PC-9 (cell line): ENCODE measurements around the gene OSBPL8. TPM values are rescaled to one million over a fixed set of nuclear protein-coding genes. Genes with fewer than 3 reads are reported as not detected.

Source experiments
- BruUV-seq: library from RNA; stranded (reverse); fragments of 400-500 nt; replicated peaks from 2 replicates; lab custom pipeline; 2021; lab: Mats Ljungman, UMichigan
- CTCF ChIA-PET: fragments of 300-600 bp; sonication (Branson Sonifier 250); formaldehyde crosslinking; loops from one replicate; lab custom pipeline; 2022; ENCODE audit warnings: antibody characterized with exemption; lab: Charles Lee
- POLR2A ChIA-PET: fragments of 300-600 bp; sonication (Branson Sonifier 250); formaldehyde crosslinking; loops from one replicate; lab custom pipeline; 2022; ENCODE audit warnings: antibody characterized with exemption; ENCODE audit not compliant: unreplicated experiment; lab: Charles Lee
- DNase-seq, 2 experiments: peaks; one replicate each; pipeline versions ENCODE4 v3.0.0 to v3.0.0-alpha.2; 2015 to 2022; ENCODE audit warnings: mixed read lengths in 1 of 2
- H2AFZ ChIP-seq: fragments of 200-600 bp; sonication (generic); 2 replicates; pipeline ENCODE4 v1.8.1; 2017; ENCODE audit warnings: antibody characterized with exemption
- H3F3A ChIP-seq: fragments of 200-600 bp; sonication (generic); 2 replicates; pipeline ENCODE4 v1.8.1; 2017; ENCODE audit warnings: antibody characterized with exemption, mild to moderate bottlenecking, low read depth; ENCODE audit not compliant: insufficient read depth
- H3K27ac ChIP-seq: fragments of 200-600 bp; sonication (generic); 2 replicates; pipeline ENCODE4 v1.6.1; 2016; ENCODE audit warnings: mixed run types
- H3K27me3 ChIP-seq: fragments of 200-600 bp; sonication (generic); 2 replicates; pipeline ENCODE4 v1.6.1; 2016; ENCODE audit warnings: low read depth, mixed run types; ENCODE audit not compliant: insufficient read depth
- H3K36me3 ChIP-seq: fragments of 200-600 bp; sonication (generic); 2 replicates; pipeline ENCODE4 v1.6.1; 2016; ENCODE audit warnings: low read depth, mixed run types
- H3K4me1 ChIP-seq: fragments of 200-600 bp; sonication (generic); replicated peaks from 2 replicates; pipeline ENCODE4 v1.6.1; 2016; ENCODE audit warnings: mixed run types; ENCODE audit not compliant: insufficient read depth
- H3K4me2 ChIP-seq: fragments of 200-600 bp; sonication (generic); 2 replicates; pipeline ENCODE4 v1.6.1; 2017; ENCODE audit warnings: mixed run types
- H3K4me3 ChIP-seq: fragments of 200-600 bp; sonication (generic); 2 replicates; pipeline ENCODE4 v1.6.1; 2016; ENCODE audit warnings: mixed run types
- H3K79me2 ChIP-seq: fragments of 200-600 bp; sonication (generic); 2 replicates; pipeline ENCODE4 v1.6.1; 2017; ENCODE audit warnings: low read depth, mixed run types
- H3K9me2 ChIP-seq: fragments of 200-600 bp; sonication (generic); 2 replicates; pipeline ENCODE4 v1.8.1; 2017; ENCODE audit warnings: mild to moderate bottlenecking; ENCODE audit not compliant: insufficient read depth
- H3K9me3 ChIP-seq: fragments of 200-600 bp; sonication (generic); 2 replicates; pipeline ENCODE4 v1.8.1; 2016; ENCODE audit warnings: low read depth; ENCODE audit not compliant: insufficient read depth
- H4K20me1 ChIP-seq: fragments of 200-600 bp; sonication (generic); 2 replicates; pipeline ENCODE4 v1.8.1; 2017; ENCODE audit not compliant: insufficient read depth
- EZH2 ChIP-seq: fragments of 200-600 bp; sonication (generic); IDR thresholded peaks from 2 replicates; pipeline ENCODE4 v1.8.0; 2017; ENCODE audit warnings: antibody characterized with exemption, low read depth
- intact Hi-C: fragments of 100-400 bp; cut with micrococcal nuclease; formaldehyde crosslinking; loops from one replicate; pipeline ENCODE4 v1.10.0; 2022; ENCODE audit not compliant: unreplicated experiment
- total RNA-seq: library from RNA; stranded (reverse); gene quantifications from 2 replicates; pipeline ENCODE4 v1.2.3, GENCODE V29; 2021
- TF ChIP-seq, protein P1 (sequence below): fragments of 200-600 bp; sonication (generic); conservative IDR thresholded peaks from 2 replicates; pipeline ENCODE4 v1.6.1; 2017; ENCODE audit warnings: mixed run types, antibody characterized with exemption, mild to moderate bottlenecking, moderate library complexity

OSBPL8 gene
- total RNA-seq, 1 experiment from 2014 or later = 53.2 TPM

DNA sequence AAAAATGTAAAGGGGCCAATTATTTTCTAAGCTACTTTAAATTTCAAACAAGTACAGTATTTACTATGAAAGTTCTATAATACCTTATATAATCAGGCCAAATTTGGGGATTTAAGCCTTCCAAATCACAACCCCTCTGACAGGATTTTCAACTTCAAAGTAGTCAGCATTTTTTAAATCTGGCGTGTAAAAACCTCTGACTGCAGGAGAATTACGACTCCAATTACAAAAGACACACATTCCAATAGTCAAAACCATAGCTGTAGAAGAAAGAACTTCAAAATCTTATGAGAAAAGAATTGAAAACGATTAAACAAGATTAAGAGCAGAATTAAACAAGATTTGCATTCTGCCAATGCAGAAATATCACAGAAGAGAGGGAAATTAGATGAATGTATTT is 12.7 kb downstream of the OSBPL8 start:
- Histone ChIP-seq H3F3A (no peaks in the 10 kb centered on the region), H3K27me3 (no peaks in the 10 kb centered on the region), H3K36me3 (no peaks in the 10 kb centered on the region; the same call in 1 of the 2 replicates), H3K4me1 (peaks cover 9% of the 10 kb centered on the region), H3K27ac (no peak overlapping the region), H4K20me1 (no peaks in the 10 kb centered on the region), H3K9me3 (no peaks in the 10 kb centered on the region), H3K79me2 (peaks cover 43% of the 10 kb centered on the region), H3K4me2 (no peak overlapping the region), H3K9me2 (no peaks in the 10 kb centered on the region), H2AFZ (no peak overlapping the region), H3K4me3 (no peak overlapping the region)
- CTCF ChIA-PET = no interaction called here
- no peak for DNase-seq
- TF ChIP-seq EZH2 = no peak
- TF ChIP-seq, protein P1, sequence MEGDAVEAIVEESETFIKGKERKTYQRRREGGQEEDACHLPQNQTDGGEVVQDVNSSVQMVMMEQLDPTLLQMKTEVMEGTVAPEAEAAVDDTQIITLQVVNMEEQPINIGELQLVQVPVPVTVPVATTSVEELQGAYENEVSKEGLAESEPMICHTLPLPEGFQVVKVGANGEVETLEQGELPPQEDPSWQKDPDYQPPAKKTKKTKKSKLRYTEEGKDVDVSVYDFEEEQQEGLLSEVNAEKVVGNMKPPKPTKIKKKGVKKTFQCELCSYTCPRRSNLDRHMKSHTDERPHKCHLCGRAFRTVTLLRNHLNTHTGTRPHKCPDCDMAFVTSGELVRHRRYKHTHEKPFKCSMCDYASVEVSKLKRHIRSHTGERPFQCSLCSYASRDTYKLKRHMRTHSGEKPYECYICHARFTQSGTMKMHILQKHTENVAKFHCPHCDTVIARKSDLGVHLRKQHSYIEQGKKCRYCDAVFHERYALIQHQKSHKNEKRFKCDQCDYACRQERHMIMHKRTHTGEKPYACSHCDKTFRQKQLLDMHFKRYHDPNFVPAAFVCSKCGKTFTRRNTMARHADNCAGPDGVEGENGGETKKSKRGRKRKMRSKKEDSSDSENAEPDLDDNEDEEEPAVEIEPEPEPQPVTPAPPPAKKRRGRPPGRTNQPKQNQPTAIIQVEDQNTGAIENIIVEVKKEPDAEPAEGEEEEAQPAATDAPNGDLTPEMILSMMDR = no peak
- POLR2A ChIA-PET = no interaction called here
- intact Hi-C loops = no loop called here
- no TSS peak for BruUV-seq

DNA sequence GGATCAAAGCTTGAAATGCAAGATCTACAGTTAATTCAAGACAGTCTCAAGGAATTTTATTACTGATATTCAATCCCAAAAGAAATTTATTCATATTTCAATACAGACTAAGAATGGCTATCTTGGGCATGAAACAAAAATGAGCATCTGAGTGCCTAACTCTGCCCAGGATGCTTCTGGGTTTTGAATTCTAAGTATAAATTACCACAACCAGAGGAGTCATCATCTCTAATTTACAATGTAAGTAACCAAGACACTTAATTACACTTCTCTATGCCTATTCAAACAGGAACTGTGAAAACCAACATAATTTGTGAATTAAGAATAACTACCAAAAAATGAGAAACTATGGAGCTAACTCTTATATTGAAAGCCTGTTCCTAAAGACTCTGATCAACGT is 14.1 kb downstream of the OSBPL8 start:
- Histone ChIP-seq H3K9me2 (no peaks in the 10 kb centered on the region), H3K27me3 (no peaks in the 10 kb centered on the region), H3K4me2 (no peak overlapping the region), H3K27ac (no peak overlapping the region), H3K4me1 (peaks cover 9% of the 10 kb centered on the region), H3K9me3 (no peaks in the 10 kb centered on the region), H4K20me1 (no peaks in the 10 kb centered on the region), H3K36me3 (no peaks in the 10 kb centered on the region; the same call in 1 of the 2 replicates), H2AFZ (no peak overlapping the region), H3K79me2 (peaks cover 36% of the 10 kb centered on the region), H3K4me3 (no peak overlapping the region), H3F3A (no peaks in the 10 kb centered on the region)
- ChIA-PET CTCF (no interaction called here), POLR2A (no interaction called here)
- intact Hi-C loops = no loop called here
- TF ChIP-seq, protein P1 = no peak
- TF ChIP-seq EZH2 = no peak
- no peak for DNase-seq
- no TSS peak for BruUV-seq

DNA sequence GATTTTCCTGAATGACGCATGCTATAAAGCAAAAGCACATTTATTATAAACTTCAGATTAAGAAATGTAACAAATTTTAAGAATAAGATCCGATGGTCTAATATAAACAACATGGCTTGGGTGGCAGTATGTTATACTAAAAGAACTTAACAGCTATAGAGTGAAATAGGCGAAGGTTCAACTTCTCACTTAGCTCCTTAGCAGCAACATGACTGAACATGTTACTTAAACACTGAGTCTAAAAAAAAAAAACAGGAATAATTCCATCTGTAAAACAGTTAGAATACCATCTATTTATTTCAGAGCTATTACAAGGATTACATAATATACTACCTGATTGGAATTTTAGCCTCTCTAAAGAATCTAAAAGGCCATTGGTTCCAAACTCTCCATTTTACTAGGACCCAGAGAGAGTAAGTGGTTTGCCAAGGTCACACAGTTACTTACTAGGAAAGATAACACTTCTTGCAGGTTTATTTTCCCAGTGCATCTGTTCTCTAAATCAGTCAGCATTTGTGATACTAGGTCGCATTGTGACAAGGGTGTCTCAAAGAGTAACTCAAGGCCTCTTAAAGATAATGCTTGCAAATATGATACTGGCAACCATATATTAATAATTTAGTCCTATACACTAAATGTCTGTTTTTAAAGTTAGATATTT is 14.8 kb downstream of the OSBPL8 start:
- H3K27me3 ChIP-seq = no peaks in the 10 kb centered on the region
- no peak overlapping the region for H3K4me3 ChIP-seq

More for the DNA sequence above, 14.8 kb downstream of the OSBPL8 start:
- TF ChIP-seq EZH2 = no peak
- TF ChIP-seq, protein P1 = no peak
- Histone ChIP-seq H3F3A (no peaks in the 10 kb centered on the region), H3K4me1 (peaks cover 9% of the 10 kb centered on the region), H3K4me2 (no peak overlapping the region), H3K9me3 (peaks cover 3% of the 10 kb centered on the region; the same call in 1 of the 2 replicates), H3K9me2 (no peaks in the 10 kb centered on the region), H4K20me1 (no peaks in the 10 kb centered on the region), H3K27ac (no peak overlapping the region), H3K79me2 (peaks cover 42% of the 10 kb centered on the region), H2AFZ (no peak overlapping the region), H3K36me3 (no peaks in the 10 kb centered on the region; the same call in 1 of the 2 replicates)
- no TSS peak for BruUV-seq
- intact Hi-C loops = no loop called here
- no peak for DNase-seq
- POLR2A ChIA-PET = no interaction called here
- CTCF ChIA-PET = interaction anchor here (0.6 kb wide), 1 partner anchor 590 kb away, joined by 3 read pairs; no protein-coding TSS in a partner anchor
